Measurements from ENCODE around the gene ZBTB12.
A peak's percentile ranks its signal among the peaks of the same experiment; 100 is the strongest.

Gene ZBTB12

DNA sequence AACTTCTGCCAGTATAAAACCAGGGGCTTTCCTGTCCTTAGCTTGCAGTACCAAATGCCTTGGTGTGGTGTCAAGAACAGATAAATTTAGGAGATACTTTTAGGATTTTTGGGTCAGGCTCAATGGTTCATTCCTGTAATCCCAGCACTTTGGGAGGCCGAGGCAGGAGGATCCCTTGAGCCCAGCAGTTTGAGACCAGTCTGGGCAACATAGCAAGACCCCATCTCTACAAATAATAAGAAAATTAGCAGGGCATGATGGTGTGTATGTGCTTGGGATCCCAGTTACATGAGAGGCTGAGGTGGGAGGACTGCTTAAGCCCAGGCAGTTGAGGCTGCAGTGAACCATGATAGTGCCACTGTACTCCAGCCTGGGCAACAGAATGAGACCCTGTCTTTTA is 3.2 kb upstream of the ZBTB12 start:
- Histone ChIP-seq H3K9me3 (ENCODE audit: control insufficient read depth, low read length) (no peaks in the 10 kb centered on the region), H3K4me1 (ENCODE audit: control insufficient read depth, insufficient read depth, low read length) (peaks cover 39% of the 10 kb centered on the region), H3K9ac (ENCODE audit: low read length) (no peak overlapping the region), H3K36me3 (ENCODE audit: control insufficient read depth, insufficient read depth, low read length, severe bottlenecking) (no peaks in the 10 kb centered on the region), H3K4me3 (ENCODE audit: low read length) (no peak overlapping the region), H3K27me3 (replicated peaks; ENCODE audit: control insufficient read depth, insufficient read depth, low read length) (no peaks in the 10 kb centered on the region)
- no peak for DNase-seq (ENCODE audit: low read depth)

GRCh38 chr6:31903957-31904356 is 2.1 kb upstream of the ZBTB12 start:
- Histone ChIP-seq H3K9me3 (ENCODE audit: control insufficient read depth, low read length) (no peaks in the 10 kb centered on the region), H3K4me3 (ENCODE audit: low read length) (no peak overlapping the region), H3K27me3 (replicated peaks; ENCODE audit: control insufficient read depth, insufficient read depth, low read length) (no peaks in the 10 kb centered on the region), H3K36me3 (ENCODE audit: control insufficient read depth, insufficient read depth, low read length, severe bottlenecking) (no peaks in the 10 kb centered on the region), H3K4me1 (ENCODE audit: control insufficient read depth, insufficient read depth, low read length) (peaks cover 38% of the 10 kb centered on the region), H3K9ac (ENCODE audit: low read length) (peak overlapping the region; percentile 34)
- DNase-seq (ENCODE audit: low read depth), result no peak

DNA sequence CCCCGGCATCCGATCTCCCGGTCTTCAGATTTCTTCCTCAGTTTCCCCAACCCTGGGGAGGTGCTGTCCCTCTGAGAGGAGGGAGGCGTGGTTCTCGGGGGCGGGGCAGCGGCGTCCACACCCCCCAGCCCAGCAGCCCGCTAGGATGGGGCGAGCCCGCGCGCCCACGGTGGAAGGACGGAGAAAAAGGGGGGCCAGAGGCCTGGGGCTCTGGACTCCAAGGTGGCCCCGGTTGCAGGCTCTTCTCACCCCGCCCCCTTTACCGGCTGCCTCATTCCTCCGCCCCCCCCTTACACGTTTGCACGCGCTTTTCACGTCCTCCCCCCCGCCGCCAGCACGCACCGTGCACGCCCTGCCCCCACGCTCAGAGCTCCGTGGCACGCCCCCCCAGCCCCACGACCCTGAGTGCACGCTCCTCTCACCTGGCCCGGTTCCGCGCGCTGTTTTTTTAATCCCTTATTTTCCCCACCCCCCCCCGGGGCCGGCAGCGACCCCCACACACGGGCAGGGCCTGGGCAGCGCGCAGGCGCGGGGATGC is 402 bp downstream of the ZBTB12 start:
- Histone ChIP-seq H3K4me1 (ENCODE audit: control insufficient read depth, insufficient read depth, low read length) (peaks cover 31% of the 10 kb centered on the region), H3K9me3 (ENCODE audit: control insufficient read depth, low read length) (no peaks in the 10 kb centered on the region), H3K36me3 (ENCODE audit: control insufficient read depth, insufficient read depth, low read length, severe bottlenecking) (no peaks in the 10 kb centered on the region), H3K4me3 (ENCODE audit: low read length) (peak overlapping the region; percentile 82), H3K9ac (ENCODE audit: low read length) (peak overlapping the region; percentile 82), H3K27me3 (replicated peaks; ENCODE audit: control insufficient read depth, insufficient read depth, low read length) (no peaks in the 10 kb centered on the region)
- peak; percentile 71 for DNase-seq (ENCODE audit: low read depth)

DNA sequence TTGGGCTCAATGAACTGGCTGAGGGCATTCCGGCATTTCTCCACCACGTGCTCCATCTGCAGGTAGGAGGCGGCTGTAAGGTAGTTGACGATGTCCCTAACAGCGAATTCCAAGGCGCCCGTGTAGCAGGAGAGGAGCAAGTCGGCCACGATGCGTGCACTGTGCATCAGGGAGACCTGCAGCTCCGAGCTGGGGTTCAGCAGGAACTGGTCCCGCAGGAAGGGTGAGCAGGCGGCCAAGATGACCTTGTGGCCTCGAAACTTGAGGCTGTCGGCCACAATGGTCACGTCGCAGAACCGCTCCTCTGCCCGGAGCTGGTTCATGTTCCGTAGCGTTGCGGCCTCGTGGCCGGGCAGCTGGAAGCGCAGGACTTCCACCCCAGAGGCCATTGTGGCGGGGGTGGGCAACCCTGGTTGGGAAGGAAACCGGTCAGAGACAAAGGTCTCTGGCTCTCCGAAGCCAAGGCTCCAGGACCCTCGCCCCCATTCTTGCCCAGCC is 920 bp downstream of the ZBTB12 start:
- Histone ChIP-seq H3K36me3 (ENCODE audit: control insufficient read depth, insufficient read depth, low read length, severe bottlenecking) (no peaks in the 10 kb centered on the region), H3K9ac (ENCODE audit: low read length) (peak overlapping the region; percentile 82), H3K4me3 (ENCODE audit: low read length) (peak overlapping the region; percentile 82), H3K9me3 (ENCODE audit: control insufficient read depth, low read length) (no peaks in the 10 kb centered on the region), H3K4me1 (ENCODE audit: control insufficient read depth, insufficient read depth, low read length) (peaks cover 31% of the 10 kb centered on the region), H3K27me3 (replicated peaks; ENCODE audit: control insufficient read depth, insufficient read depth, low read length) (no peaks in the 10 kb centered on the region)
- DNase-seq (ENCODE audit: low read depth), result no peak

GRCh38 chr6:31899882-31900722 is 1.8 kb downstream of the ZBTB12 start:
- Histone ChIP-seq H3K4me1 (ENCODE audit: control insufficient read depth, insufficient read depth, low read length) (peaks cover 31% of the 10 kb centered on the region), H3K36me3 (ENCODE audit: control insufficient read depth, insufficient read depth, low read length, severe bottlenecking) (peaks cover under 1% of the 10 kb centered on the region), H3K9ac (ENCODE audit: low read length) (no peak overlapping the region), H3K27me3 (replicated peaks; ENCODE audit: control insufficient read depth, insufficient read depth, low read length) (no peaks in the 10 kb centered on the region), H3K4me3 (ENCODE audit: low read length) (no peak overlapping the region), H3K9me3 (ENCODE audit: control insufficient read depth, low read length) (no peaks in the 10 kb centered on the region)
- DNase-seq (ENCODE audit: low read depth), result no peak

- Histone ChIP-seq H3K27me3 (replicated peaks; ENCODE audit: control insufficient read depth, insufficient read depth, low read length) (no peaks in the 10 kb centered on the region), H3K4me3 (ENCODE audit: low read length) (no peak overlapping the region), H3K9me3 (ENCODE audit: control insufficient read depth, low read length) (no peaks in the 10 kb centered on the region), H3K36me3 (ENCODE audit: control insufficient read depth, insufficient read depth, low read length, severe bottlenecking) (peaks cover 6% of the 10 kb centered on the region), H3K9ac (ENCODE audit: low read length) (no peak overlapping the region), H3K4me1 (ENCODE audit: control insufficient read depth, insufficient read depth, low read length) (peaks cover 31% of the 10 kb centered on the region)
- DNase-seq (ENCODE audit: low read depth), result no peak
Observed at GRCh38 chr6:31899215-31899614, 2.7 kb downstream of the ZBTB12 start.

DNA sequence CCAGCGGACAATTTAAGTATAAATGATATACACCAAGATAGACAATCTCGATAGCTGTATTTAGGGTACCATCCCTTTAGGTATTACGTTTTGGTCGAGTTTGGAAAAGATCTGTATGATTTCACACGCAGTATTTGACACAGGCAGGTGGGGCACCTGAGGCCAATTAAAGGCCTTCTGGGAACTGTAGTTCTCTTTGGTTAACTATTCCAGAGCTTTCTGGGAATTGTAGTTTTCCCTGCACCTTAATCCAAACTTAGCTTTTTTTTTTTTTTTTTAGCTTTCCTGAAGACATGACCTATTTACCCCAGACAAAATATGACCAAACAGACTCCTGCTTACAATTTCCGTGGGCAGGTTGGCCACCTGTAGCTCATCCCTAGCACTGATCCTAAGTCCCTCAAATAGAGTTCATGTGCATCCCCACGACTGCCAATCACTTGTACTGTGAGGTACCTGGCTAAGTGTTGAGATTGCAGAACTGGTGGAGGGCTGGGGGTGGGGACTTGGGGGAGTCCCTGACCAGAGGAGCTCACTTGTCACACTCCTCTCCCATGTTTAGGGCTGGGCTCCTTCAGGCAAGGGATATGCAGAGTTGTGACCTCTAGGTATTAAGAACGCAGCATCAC is 3.4 kb downstream of the ZBTB12 start:
- no peaks in the 10 kb centered on the region for H3K9me3 ChIP-seq (ENCODE audit: control insufficient read depth, low read length)
- peak overlapping the region; percentile 94 for H3K4me3 ChIP-seq (ENCODE audit: low read length)
- peaks cover 8% of the 10 kb centered on the region for H3K36me3 ChIP-seq (ENCODE audit: control insufficient read depth, insufficient read depth, low read length, severe bottlenecking)
- peak overlapping the region; percentile 91 for H3K9ac ChIP-seq (ENCODE audit: low read length)
- H3K4me1 ChIP-seq (ENCODE audit: control insufficient read depth, insufficient read depth, low read length), result peaks cover 25% of the 10 kb centered on the region
- no peaks in the 10 kb centered on the region for H3K27me3 ChIP-seq (replicated peaks; ENCODE audit: control insufficient read depth, insufficient read depth, low read length)
- peak; percentile 56 for DNase-seq (ENCODE audit: low read depth)

DNA sequence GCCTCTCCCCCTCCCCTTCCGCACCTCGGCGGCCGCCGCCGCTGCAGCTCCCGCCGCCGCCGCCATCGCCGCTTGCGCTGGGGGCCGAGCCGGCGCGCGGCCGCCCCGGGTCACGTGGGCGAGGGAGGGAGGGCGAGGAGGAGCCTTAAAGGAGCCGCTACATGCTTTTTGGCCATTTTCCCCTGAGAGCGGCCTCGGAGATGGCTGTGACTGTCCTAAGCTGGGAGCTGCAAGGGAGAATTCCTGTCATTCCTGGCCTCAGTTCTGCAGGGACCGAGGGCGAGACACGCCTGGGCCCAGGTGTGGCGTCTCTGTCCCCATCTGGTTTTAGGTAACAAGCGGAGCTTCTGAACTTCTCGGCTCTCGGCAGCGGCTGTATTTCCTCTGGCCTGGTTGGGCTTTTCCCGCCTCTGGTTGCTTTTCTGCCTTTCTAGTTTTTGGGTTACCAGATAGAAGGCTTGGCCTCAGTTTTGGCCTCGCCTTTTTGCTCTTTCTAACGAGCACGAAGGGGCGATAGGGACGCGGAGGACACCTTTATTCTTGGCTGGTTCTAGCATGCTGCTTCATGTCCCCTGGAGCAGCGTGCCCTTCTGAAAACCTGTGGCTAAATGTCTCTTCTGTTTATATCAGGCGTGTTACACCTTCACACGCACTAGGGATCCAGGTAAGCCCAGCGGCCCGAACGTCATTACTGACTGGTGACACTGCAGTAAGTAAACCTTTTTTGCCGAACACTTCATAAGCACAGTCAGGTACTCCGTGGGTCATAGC is 4.1 kb downstream of the ZBTB12 start, which contains the start of gene EHMT2:
TSS of gene EHMT2 (minus strand) at position 87 of the 771 bp plus-strand sequence. CDS start at position 66, 21 bp downstream.
- H3K36me3 ChIP-seq (ENCODE audit: control insufficient read depth, insufficient read depth, low read length, severe bottlenecking), result peaks cover 15% of the 10 kb centered on the region

DNA sequence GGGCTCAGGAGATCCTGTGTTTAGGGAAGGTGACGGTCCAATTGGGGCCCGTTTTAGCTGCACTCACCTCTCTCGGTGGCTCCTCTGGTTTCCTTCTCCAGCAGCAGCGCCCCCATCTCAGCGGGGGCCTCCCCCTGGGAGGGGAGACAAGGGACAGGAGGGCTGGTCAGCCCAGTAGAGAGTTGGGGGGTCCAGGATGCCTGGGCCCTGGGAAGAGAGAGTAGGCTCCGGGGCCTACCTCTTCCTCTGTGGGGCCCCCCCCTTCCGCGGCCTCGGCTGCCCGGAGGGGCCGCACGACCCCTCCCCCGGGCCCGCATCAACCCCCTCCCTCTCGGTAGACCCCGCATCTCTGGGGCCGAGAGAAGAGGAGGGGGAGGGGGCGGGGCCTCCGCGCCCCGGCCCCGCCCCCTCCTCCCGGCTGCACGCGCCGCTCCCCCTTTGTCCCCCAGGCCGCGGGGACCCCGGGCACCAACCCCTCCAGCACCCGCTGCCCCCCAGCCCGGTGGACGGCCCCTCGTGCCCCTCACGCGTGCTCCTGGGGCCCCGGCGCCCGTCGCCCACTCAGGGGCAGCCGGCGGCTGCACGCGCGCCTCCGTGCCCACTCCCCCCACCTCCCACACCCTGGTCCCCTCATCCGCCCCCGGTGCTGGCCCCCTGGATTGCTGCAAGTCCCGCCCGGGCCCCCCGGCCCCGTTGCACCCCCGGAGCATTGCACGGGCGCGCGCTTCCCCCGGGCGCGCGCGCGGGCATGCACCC is 4.9 kb downstream of the ZBTB12 start:
- H3K27me3 ChIP-seq (replicated peaks; ENCODE audit: control insufficient read depth, insufficient read depth, low read length), result no peaks in the 10 kb centered on the region
- peaks cover 22% of the 10 kb centered on the region for H3K36me3 ChIP-seq (ENCODE audit: control insufficient read depth, insufficient read depth, low read length, severe bottlenecking)
- H3K4me1 ChIP-seq (ENCODE audit: control insufficient read depth, insufficient read depth, low read length), result peaks cover 20% of the 10 kb centered on the region
- peak overlapping the region; percentile 91 for H3K9ac ChIP-seq (ENCODE audit: low read length)
- H3K9me3 ChIP-seq (ENCODE audit: control insufficient read depth, low read length), result no peaks in the 10 kb centered on the region
- peak; percentile 34 for DNase-seq (ENCODE audit: low read depth)
- H3K4me3 ChIP-seq (ENCODE audit: low read length), result peak overlapping the region; percentile 94

More for the DNA sequence above, 4.1 kb downstream of the ZBTB12 start, which contains the start of gene EHMT2:
- H3K9ac ChIP-seq (ENCODE audit: low read length), result peak within 1 kb of the TSS; percentile 91
- H3K9me3 ChIP-seq (ENCODE audit: control insufficient read depth, low read length), result no peaks in the 10 kb centered on the region
- H3K27me3 ChIP-seq (replicated peaks; ENCODE audit: control insufficient read depth, insufficient read depth, low read length), result no peaks in the 10 kb centered on the region
- peaks cover 25% of the 10 kb centered on the region for H3K4me1 ChIP-seq (ENCODE audit: control insufficient read depth, insufficient read depth, low read length)
- peak within 1 kb of the TSS; percentile 94 for H3K4me3 ChIP-seq (ENCODE audit: low read length)
- DNase-seq (ENCODE audit: low read depth), result peak; percentile 94

DNA sequence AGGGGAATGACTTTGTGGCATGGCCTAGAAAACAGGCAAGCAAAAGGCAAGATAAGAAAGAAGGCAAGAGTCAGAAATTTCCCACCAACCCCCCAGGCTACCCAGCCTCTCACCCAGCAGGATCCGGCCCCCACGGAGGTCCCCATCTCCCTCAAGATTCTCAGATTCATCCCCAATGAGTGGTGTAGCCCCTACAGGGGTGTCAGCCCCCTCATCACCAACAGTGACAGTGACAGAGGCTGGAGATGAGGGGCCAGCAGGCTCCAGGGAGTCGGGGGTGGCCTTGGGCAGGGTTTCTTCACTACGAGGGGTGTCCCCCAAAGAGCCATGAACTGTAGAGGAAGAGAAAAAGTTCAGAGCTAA is 5.4 kb downstream of the ZBTB12 start:
- H3K9ac ChIP-seq (ENCODE audit: low read length), result peak overlapping the region; percentile 91
- H3K4me3 ChIP-seq (ENCODE audit: low read length), result peak overlapping the region; percentile 94
- H3K36me3 ChIP-seq (ENCODE audit: control insufficient read depth, insufficient read depth, low read length, severe bottlenecking), result peaks cover 27% of the 10 kb centered on the region
- H3K4me1 ChIP-seq (ENCODE audit: control insufficient read depth, insufficient read depth, low read length), result peaks cover 20% of the 10 kb centered on the region
- DNase-seq (ENCODE audit: low read depth), result no peak
- H3K9me3 ChIP-seq (ENCODE audit: control insufficient read depth, low read length), result no peaks in the 10 kb centered on the region
- no peaks in the 10 kb centered on the region for H3K27me3 ChIP-seq (replicated peaks; ENCODE audit: control insufficient read depth, insufficient read depth, low read length)
